GM18520 (cell line): Measurements from ENCODE around the gene ACRV1.

Experiments
- ATAC-seq: cut with Tn5 transposase; IDR thresholded peaks from one replicate; pipeline ENCODE4 v1.9.1; 2021; ENCODE audit not compliant: unreplicated experiment

ACRV1 gene

DNA sequence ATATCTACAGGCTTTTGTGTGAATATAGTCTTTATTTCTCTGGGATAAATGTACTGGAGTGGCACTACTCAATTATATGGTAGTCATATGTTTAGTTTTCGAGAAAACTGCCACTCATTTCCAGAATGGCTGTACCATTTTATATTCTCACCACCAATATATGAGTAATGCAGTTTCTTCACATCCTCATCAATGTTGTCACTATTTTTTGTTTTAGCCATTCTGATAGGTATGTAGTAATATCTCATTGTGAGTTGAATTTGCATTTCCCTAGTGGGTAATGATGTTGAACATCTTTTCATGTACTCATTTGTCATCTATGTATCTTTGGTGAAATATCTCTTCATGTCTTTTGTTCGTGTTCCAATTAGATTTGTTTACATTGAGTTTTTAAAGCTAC is 18.0 kb downstream of the ACRV1 start:
- ATAC-seq = no peak

DNA sequence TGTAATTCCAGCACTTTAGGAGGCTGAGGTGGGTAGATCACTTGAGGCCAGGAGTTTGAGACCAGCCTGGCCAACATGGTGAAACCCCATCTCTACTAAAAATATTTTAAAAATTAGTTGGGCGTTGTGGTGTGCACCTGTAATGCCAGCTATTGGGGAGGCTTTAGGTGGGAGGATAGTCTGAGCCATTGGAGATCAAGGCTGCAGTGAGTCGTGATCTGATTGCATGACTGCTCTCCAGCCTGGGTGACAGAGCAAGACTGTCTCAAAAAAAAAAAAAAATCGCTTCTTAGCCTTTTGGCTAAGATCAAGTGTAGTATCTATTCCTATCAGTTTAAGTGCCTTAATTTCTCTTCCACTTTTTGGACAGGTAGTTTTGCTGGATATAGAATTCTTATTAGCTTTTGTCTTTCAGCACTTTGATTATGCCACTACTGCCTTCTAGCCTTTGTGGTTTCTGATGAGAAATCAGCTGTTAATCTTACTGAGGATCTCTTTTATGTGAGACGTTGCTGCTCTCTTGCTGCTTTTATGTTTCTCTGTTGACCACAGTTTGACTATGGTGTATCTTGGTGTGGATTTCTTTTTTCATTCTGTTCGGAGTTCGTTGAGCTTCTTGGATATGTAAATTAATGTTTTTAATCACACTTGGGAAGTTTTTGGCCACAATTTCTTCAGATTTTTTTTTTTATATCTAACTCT is 31.0 kb downstream of the ACRV1 start:
- ATAC-seq = no peak

DNA sequence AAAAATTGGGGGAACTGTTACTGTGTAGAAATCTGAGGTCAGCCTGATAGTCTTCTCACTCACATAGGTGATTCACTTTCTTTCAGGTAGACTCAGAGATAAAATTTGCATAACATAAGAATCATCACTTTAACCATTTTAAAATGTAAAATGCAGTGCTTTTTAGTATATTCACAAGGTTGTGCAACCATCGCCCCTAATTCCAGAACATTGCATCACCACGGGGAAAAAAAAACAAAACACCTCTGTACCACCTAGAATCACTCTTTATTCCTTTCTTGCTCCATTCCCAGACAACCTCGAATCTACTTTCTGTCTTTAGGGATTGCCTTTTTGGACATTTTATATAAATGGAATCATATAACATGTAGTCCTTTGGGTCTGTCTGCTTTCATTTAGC is 34.8 kb downstream of the ACRV1 start:
- no peak for ATAC-seq

DNA sequence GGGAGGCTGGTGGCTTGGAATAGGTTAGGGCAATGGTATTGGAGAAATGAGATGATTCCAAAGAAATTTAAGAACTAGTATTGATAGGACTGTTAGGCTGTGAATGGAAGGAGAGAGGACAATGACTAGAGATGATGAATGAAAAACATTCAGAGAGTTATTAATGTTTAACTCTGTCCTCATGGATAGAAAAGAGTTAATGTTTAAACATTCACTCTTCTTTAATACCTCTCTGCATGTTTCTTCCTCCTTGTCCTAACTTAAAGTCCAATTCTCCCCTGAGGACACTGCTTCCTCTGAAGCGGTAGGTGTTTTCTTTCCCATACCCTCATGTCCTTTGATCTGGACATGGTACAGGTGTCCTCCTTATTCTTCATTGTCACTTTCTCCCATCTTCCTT is 42.3 kb downstream of the ACRV1 start:
- no peak for ATAC-seq

DNA sequence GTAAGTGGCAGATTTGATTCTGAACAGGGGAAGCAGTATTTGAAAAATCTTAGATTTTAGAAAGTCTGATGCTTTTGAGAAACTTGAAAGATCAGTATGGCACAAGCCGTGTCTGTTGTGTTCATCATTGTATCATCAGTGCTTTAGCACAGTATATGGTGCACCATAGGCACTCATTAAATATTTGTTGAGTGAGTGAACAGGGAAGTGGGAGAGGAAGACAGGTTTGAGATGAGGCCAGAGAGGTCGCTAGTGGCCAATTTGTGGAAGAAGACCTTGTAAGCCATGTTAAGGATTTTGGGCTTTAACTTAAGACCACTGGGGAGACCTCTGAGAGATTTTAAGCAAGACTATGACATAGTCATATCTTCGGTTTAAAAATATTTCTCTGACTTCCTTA is 42.8 kb downstream of the ACRV1 start:
- ATAC-seq = no peak

DNA sequence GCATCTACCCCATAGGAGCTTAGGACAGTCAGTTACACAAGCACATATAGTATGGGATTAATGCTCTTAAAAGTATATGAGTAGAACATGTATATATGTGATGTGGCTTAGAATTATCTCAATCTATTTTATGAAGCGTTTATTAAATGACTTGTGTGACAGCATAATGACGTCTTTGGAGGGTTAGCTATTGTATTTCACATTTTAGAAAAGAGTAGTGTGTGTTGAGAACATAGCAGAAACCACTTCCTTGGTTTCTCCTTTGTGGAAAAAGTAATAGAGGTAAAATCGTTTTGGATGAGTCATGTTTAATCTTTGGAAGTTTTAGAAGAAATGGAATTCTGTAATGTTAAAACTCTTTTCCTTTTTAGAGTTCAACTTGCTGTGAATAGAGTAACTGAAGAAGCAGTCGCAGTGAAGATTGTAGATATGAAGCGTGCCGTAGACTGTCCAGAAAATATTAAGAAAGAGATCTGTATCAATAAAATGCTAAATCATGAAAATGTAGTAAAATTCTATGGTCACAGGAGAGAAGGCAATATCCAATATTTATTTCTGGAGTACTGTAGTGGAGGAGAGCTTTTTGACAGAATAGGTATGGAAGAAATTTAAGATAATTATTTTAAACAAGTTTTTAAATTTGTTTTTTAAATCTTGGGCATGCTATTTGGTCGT is 53.3 kb downstream of the ACRV1 start:
- no peak for ATAC-seq

DNA sequence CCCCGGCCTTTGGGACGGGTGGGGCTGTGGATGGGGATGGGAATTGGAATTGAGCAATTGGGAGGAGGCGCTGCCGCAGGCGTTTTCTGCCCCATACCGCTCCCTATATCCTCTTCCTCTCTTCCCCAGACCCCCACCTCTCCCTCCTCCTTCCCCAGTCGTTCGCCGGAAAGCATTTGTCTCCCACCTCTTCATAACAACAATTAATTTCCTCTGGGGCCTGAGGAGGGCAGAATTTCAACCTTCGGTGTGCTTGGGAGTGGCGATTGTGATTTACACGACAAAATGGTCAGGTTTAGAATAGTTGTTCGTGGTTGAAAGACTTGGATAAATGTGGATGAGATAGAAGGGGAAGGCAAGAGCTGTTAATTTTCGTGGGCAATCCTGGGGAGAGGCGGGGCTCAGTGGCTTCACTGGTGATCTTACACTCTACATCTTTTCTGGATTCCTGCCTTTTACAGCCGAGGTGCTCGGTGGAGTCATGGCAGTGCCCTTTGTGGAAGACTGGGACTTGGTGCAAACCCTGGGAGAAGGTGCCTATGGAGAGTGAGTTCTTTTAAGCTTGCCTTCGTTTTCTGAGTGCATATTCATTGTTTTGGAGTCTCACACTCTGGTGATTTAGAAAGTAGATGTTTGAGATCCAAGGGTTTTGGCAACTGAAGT is 54.2 kb downstream of the ACRV1 start:
- no peak for ATAC-seq

DNA sequence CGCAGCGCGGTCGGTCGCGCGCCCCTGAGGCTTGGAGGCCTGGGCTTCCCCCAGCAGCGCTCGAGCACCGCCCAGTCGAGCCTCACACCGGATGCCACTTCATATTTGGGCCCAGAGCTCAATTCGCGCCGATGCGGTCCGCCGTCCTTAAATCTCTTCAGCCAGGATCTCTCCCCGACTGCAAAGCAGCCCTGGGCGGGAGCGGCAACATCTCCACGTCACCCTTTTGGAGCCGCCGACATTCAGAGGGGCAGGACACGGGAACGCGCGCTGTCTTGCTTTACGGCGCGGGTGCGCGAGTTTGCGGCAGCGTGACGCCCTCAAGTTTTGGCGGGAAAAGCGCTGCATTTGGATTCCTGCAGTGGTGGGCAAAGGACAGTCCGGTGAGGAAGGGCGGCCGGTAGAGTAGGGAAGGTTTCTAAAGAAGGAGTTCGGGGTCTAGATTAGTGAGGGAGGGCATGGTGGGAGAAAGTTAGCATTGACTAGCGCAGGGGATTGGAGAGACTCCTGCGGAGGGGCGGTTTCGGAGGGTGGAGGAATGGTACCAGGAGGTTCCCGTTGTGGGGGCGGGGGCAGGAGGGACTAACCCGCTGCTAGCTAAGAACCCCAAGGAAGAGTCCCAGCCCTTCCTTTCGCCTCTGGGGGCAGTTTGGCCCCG is 54.9 kb downstream of the ACRV1 start:
- peak; percentile 75 for ATAC-seq

DNA sequence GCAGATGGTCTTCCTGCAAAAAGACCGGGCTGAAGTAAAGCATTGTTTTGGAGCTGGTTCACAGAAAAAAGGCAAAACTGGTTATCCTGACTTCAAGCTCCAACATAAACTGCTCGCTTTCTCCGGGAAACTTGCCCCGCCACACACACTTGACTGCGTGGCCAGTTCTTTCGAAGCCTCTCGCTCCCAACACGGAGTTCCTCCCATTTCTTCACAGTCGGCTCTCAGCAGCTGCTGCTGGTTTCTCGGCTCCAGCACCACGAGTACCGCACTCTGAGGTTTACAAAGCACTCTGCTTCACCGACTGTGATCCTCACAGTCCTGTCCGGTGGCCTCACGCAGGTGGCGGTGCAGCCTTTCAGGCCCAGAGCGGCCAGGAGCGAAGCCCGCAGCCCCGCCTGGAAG is 55.4 kb downstream of the ACRV1 start:
- ATAC-seq = no peak

DNA sequence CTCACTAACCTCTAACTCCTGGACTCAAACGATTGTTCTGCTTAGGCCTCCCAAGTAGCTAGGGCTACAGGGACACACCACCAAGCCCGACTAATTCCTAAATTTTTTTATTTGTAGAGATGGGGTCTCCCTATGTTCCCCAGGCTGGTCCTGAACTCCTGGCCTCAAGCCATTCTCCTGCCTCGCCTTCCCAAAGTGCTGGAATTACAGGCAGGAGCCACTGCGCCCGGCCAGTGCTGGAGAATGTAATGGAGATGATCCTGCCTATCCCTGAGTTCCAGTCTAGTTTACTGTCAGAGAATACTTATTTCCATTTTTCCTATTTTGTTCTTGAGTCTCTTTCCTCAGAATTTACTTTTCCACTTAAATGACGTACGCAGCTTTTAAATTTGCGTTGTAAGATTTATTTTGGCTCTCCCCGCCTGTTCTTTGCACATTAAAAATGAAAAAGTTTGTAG is 55.9 kb downstream of the ACRV1 start, which contains the start of gene CHEK1:
TSS of gene CHEK1 (plus strand) at position 408 of the 458 bp plus-strand sequence. CDS start 1,606 bp downstream, outside the sequence.
- ATAC-seq = no peak

DNA sequence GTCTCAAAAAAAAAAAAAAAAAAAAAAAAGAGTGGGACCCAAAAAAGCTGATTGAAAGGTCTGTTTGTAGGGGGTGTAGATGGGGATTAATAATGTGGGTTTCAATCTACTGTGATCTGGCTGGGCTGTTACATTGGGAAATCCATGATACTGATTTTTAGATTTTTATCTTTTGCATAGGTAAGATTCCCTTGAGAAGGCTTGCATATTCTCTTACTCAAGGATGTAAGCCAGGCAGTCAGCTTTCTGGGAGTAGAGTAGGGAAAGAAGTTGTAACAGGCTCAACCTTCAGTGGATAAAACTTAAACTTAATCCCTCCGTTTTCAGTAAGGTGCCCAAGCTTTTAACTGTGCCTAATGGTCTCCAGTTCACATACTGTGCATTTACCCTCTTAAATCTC is 57.6 kb downstream of the ACRV1 start:
- no peak for ATAC-seq

DNA sequence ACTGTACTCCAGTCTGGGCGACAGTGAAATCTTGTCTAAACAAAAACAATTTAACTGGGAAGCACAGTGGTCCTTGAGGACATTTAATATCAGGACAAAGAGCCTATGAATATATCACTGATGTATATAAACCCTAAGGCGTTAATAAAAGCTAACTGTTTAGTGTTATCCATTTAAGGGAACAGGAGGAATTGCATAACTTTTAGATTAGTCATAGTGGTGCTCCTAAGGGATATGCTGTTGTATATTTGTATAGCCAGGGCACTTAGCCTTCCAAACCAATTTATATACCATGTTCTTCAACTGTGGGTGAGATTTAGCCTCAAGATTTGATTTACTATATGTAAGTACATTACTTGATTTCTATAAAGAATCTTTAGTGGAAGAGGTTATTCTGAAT is 58.7 kb downstream of the ACRV1 start:
- ATAC-seq = no peak
